GM03348 (cell line): ENCODE data around the gene SCAMP4.

Experiments
- DNase-seq: peaks from one replicate; pipeline ENCODE4 v3.0.0; 2012; ENCODE audit warnings: low spot score

Gene SCAMP4

GRCh38 chr19:1912760-1913505 is 7.7 kb downstream of the SCAMP4 start:
- DNase-seq, result no peak

- DNase-seq, result no peak
These were observed 8.8 kb downstream of the SCAMP4 start for GRCh38 chr19:1913781-1914577.

GRCh38 chr19:1914826-1915341 is 9.7 kb downstream of the SCAMP4 start:
- no peak for DNase-seq

- no peak for DNase-seq
These were observed 11.9 kb downstream of the SCAMP4 start for GRCh38 chr19:1917146-1917545.

GRCh38 chr19:1917926-1918325 is 12.7 kb downstream of the SCAMP4 start:
- no peak for DNase-seq

- no peak for DNase-seq
These were observed 13.8 kb downstream of the SCAMP4 start for GRCh38 chr19:1918975-1919374.

GRCh38 chr19:1920644-1921043 is 15.4 kb downstream of the SCAMP4 start:
- no peak for DNase-seq

- no peak for DNase-seq
These were observed 16.1 kb downstream of the SCAMP4 start for GRCh38 chr19:1921326-1921725.

GRCh38 chr19:1921825-1922224 is 16.6 kb downstream of the SCAMP4 start:
- no peak for DNase-seq

GRCh38 chr19:1922803-1923202 is 17.6 kb downstream of the SCAMP4 start:
- no peak for DNase-seq

- DNase-seq, result no peak
These were observed 18.1 kb downstream of the SCAMP4 start for GRCh38 chr19:1923319-1923718.

- no peak for DNase-seq
These were observed 19.2 kb downstream of the SCAMP4 start for GRCh38 chr19:1924320-1924961.

- no peak for DNase-seq
These were observed 20.3 kb downstream of the SCAMP4 start for GRCh38 chr19:1925544-1925943.

GRCh38 chr19:1929021-1929742 is 24.0 kb downstream of the SCAMP4 start:
- DNase-seq, result peak; percentile 93

- no peak for DNase-seq
These were observed 26.2 kb downstream of the SCAMP4 start for GRCh38 chr19:1931445-1931844.

- no peak for DNase-seq
These were observed 27.2 kb downstream of the SCAMP4 start for GRCh38 chr19:1932395-1932794.

- DNase-seq, result no peak
These were observed 28.0 kb downstream of the SCAMP4 start for GRCh38 chr19:1933244-1933643.

- no peak for DNase-seq
These were observed 28.7 kb downstream of the SCAMP4 start for GRCh38 chr19:1933942-1934341.

GRCh38 chr19:1935484-1936208 is 30.4 kb downstream of the SCAMP4 start:
- no peak for DNase-seq

- no peak for DNase-seq
These were observed 31.2 kb downstream of the SCAMP4 start for GRCh38 chr19:1936430-1936829.

GRCh38 chr19:1936916-1937610 is 31.9 kb downstream of the SCAMP4 start:
- no peak for DNase-seq
